Neuronal stem cell (in vitro differentiated cells): ENCODE data around the gene POLG.
A peak's percentile ranks its signal among the peaks of the same experiment; 100 is the strongest.

Source experiments
- DNase-seq: peaks from one replicate; pipeline ENCODE4 v3.0.0-alpha.2; 2013; ENCODE audit warnings: low spot score
- H2AFZ ChIP-seq: one replicate; pipeline ENCODE4 v1.6.1; 2013; ENCODE audit warnings: mild to moderate bottlenecking, low read length, inconsistent platforms
- H2AK5ac ChIP-seq: 2 replicates; pipeline ENCODE4 v1.6.1; 2013; ENCODE audit warnings: low read depth, mild to moderate bottlenecking, inconsistent platforms, low read length, moderate library complexity, mixed read lengths
- H2BK120ac ChIP-seq: 2 replicates; pipeline ENCODE4 v1.6.1; 2013; ENCODE audit warnings: low read depth, mild to moderate bottlenecking, inconsistent platforms, low read length, moderate library complexity, mixed read lengths
- H2BK12ac ChIP-seq: one replicate; pipeline ENCODE4 v1.6.1; 2013; ENCODE audit warnings: low read length, inconsistent platforms
- H2BK15ac ChIP-seq: 2 replicates; pipeline ENCODE4 v1.6.1; 2013; ENCODE audit warnings: mild to moderate bottlenecking, low read length, inconsistent platforms, mixed read lengths
- H2BK5ac ChIP-seq: one replicate; pipeline ENCODE4 v1.6.1; 2013; ENCODE audit warnings: inconsistent platforms, mild to moderate bottlenecking, low read length, moderate library complexity
- H3K14ac ChIP-seq: one replicate; pipeline ENCODE4 v1.6.1; 2013; ENCODE audit warnings: low read length, inconsistent platforms
- H3K18ac ChIP-seq: 2 replicates; pipeline ENCODE4 v1.6.1; 2013; ENCODE audit warnings: low read length, inconsistent platforms
- H3K23ac ChIP-seq: 2 replicates; pipeline ENCODE4 v1.6.1; 2013; ENCODE audit warnings: low read depth, mild to moderate bottlenecking, mixed read lengths, low read length, inconsistent platforms; ENCODE audit not compliant: poor library complexity
- H3K27ac ChIP-seq: replicated peaks from 3 replicates; pipeline ENCODE4 v1.5.1; 2013; ENCODE audit warnings: low read length, inconsistent platforms
- H3K27me3 ChIP-seq, 3 experiments: 2 replicates each; pipeline ENCODE4 v1.6.1; 2013; ENCODE audit warnings: low read length in 3 of 3, mild to moderate bottlenecking in 2 of 3, inconsistent platforms in 1 of 3, low read depth in 1 of 3, mixed read lengths in 1 of 3, moderate library complexity in 1 of 3; ENCODE audit not compliant: control insufficient read depth in 3 of 3, insufficient read depth in 3 of 3
- H3K36me3 ChIP-seq, 2 donors: replicated peaks in 1 of 2; 2 replicates each; pipeline ENCODE4 v1.6.1; 2013; ENCODE audit warnings: low read length in 2 of 2; ENCODE audit not compliant: control insufficient read depth in 2 of 2, insufficient read depth in 2 of 2
- H3K4ac ChIP-seq: 2 replicates; pipeline ENCODE4 v1.6.1; 2013; ENCODE audit warnings: inconsistent platforms, mild to moderate bottlenecking, low read length, moderate library complexity
- H3K4me1 ChIP-seq, 2 donors: 1 replicate in 1 of 2; 2 replicates in 1 of 2; pipeline ENCODE4 v1.6.1; 2013; ENCODE audit warnings: low read length in 2 of 2, low read depth in 1 of 2; ENCODE audit not compliant: control insufficient read depth in 2 of 2, insufficient read depth in 1 of 2
- H3K4me2 ChIP-seq: one replicate; pipeline ENCODE4 v1.6.1; 2013; ENCODE audit warnings: mild to moderate bottlenecking, low read length, inconsistent platforms; ENCODE audit not compliant: insufficient read depth, poor library complexity, severe bottlenecking
- H3K4me3 ChIP-seq, 2 donors: 2 replicates each; pipeline ENCODE4 v1.5.1; 2013; ENCODE audit warnings: low read length in 2 of 2, mild to moderate bottlenecking in 2 of 2, inconsistent platforms in 1 of 2, moderate library complexity in 1 of 2
- H3K79me1 ChIP-seq: one replicate; pipeline ENCODE4 v1.6.1; 2013; ENCODE audit warnings: low read depth, mild to moderate bottlenecking, inconsistent platforms, low read length, moderate library complexity
- H3K9ac ChIP-seq: one replicate; pipeline ENCODE4 v1.6.1; 2013; ENCODE audit warnings: mild to moderate bottlenecking, low read depth, low read length, inconsistent platforms; ENCODE audit not compliant: poor library complexity
- H3K9me3 ChIP-seq, 2 donors: replicated peaks in 1 of 2; 2 replicates each; pipeline versions ENCODE3 to v1.6.1; 2013; ENCODE audit warnings: low read length in 2 of 2, mild to moderate bottlenecking in 2 of 2, inconsistent platforms in 1 of 2, low read depth in 1 of 2, mixed read lengths in 1 of 2, moderate library complexity in 1 of 2; ENCODE audit not compliant: control insufficient read depth in 2 of 2, insufficient read depth in 1 of 2
- H4K8ac ChIP-seq: one replicate; pipeline ENCODE4 v1.6.1; 2013; ENCODE audit warnings: low read depth, mild to moderate bottlenecking, inconsistent platforms, low read length, moderate library complexity
- H4K91ac ChIP-seq: one replicate; pipeline ENCODE4 v1.6.1; 2013; ENCODE audit warnings: low read length, low read depth, mild to moderate bottlenecking, inconsistent platforms; ENCODE audit not compliant: poor library complexity
- WGBS, 2 donors: extraction: QIAGEN DNeasy Blood & Tissue Kit; methylation state at CpG; one replicate each; pipeline ENCODE4 v1.1.7; 2013; ENCODE audit warnings: missing lambda C conversion rate in 2 of 2, mixed read lengths in 1 of 2; ENCODE audit not compliant: insufficient read length in 2 of 2, insufficient replicate concordance in 1 of 2; ENCODE audit errors: extremely low coverage in 2 of 2; 5-methylcytosine and 5-hydroxymethylcytosine counted together

The POLG gene

GRCh38 chr15:89370120-89370977, 35.7 kb upstream of the POLG start:
- Histone ChIP-seq H3K4me3 (no peak overlapping the region), H2BK120ac (peak overlapping the region; percentile 68), H2AK5ac (peak overlapping the region; percentile 68), H3K9ac (no peak overlapping the region), H4K91ac (no peak overlapping the region), H4K8ac (no peak overlapping the region), H2BK15ac (peak overlapping the region; percentile 17), H3K14ac (peak overlapping the region; percentile 75), H2AFZ (peak overlapping the region; percentile 69), H3K4me1 (peaks cover 9 to 20% of the 10 kb centered on the region in 2 donors), H3K4me2 (peak overlapping the region; percentile 77), H3K79me1 (no peaks in the 10 kb centered on the region), H3K9me3 (peaks cover 6 to 16% of the 10 kb centered on the region in 2 donors), H3K23ac (peak overlapping the region; percentile 86), H3K27me3 (peaks cover 61 to 100% (median 98%) of the 10 kb centered on the region in 3 experiments), H3K27ac (no peak overlapping the region), H2BK12ac (peak overlapping the region; percentile 82), H3K4ac (peak overlapping the region; percentile 76), H2BK5ac (no peak overlapping the region), H3K36me3 (no peaks in the 10 kb centered on the region), H3K18ac (peak overlapping the region; percentile 66)
- no peak for DNase-seq
- WGBS, 2 donors = no CpG with 5 or more reads among the region's 33 CpGs

GRCh38 chr15:89369341-89369947, 34.8 kb upstream of the POLG start:
- no peak for DNase-seq
- H3K27me3 ChIP-seq = peaks cover 69 to 100% (median 98%) of the 10 kb centered on the region in 3 experiments

GRCh38 chr15:89368566-89369223, 34.1 kb upstream of the POLG start:
- no peak for DNase-seq
- Histone ChIP-seq H3K14ac (no peak overlapping the region), H3K4me1 (peaks cover 8 to 9% of the 10 kb centered on the region in 2 donors), H3K23ac (no peak overlapping the region), H3K4me3 (no peak overlapping the region), H2BK15ac (peak overlapping the region; percentile 60), H3K4ac (no peak overlapping the region), H3K9me3 (peaks cover 6 to 16% of the 10 kb centered on the region in 2 donors), H2BK120ac (no peak overlapping the region), H2AK5ac (peak overlapping the region; percentile 31), H4K8ac (no peak overlapping the region), H3K27ac (no peak overlapping the region), H3K79me1 (no peaks in the 10 kb centered on the region), H4K91ac (no peak overlapping the region), H3K36me3 (no peaks in the 10 kb centered on the region), H2BK5ac (no peak overlapping the region), H3K9ac (no peak overlapping the region), H3K4me2 (no peak overlapping the region), H2BK12ac (peak overlapping the region; percentile 52), H3K27me3 (peaks cover 74 to 100% (median 98%) of the 10 kb centered on the region in 3 experiments), H2AFZ (no peak overlapping the region), H3K18ac (peak overlapping the region; percentile 29)
- WGBS, 2 donors = no CpG with 5 or more reads among the region's 34 CpGs

More at GRCh38 chr15:89369341-89369947, 34.8 kb upstream of the POLG start:
- Histone ChIP-seq H2BK120ac (no peak overlapping the region), H3K9me3 (peaks cover 6 to 16% of the 10 kb centered on the region in 2 donors), H3K14ac (no peak overlapping the region), H3K79me1 (no peaks in the 10 kb centered on the region), H2AK5ac (peak overlapping the region; percentile 31), H3K18ac (peak overlapping the region; percentile 29), H3K4ac (no peak overlapping the region), H3K4me1 (peaks cover 9 to 12% of the 10 kb centered on the region in 2 donors), H3K4me3 (no peak overlapping the region), H3K36me3 (no peaks in the 10 kb centered on the region), H3K23ac (no peak overlapping the region), H4K8ac (no peak overlapping the region), H4K91ac (no peak overlapping the region), H2BK5ac (no peak overlapping the region), H2BK12ac (peak overlapping the region; percentile 52), H3K9ac (no peak overlapping the region), H3K27ac (no peak overlapping the region), H2AFZ (no peak overlapping the region), H3K4me2 (no peak overlapping the region), H2BK15ac (no peak overlapping the region)
- WGBS, 2 donors = no CpG with 5 or more reads among the region's 3 CpGs
